GM12874 (cell line): Measurements from ENCODE around the gene PLPPR3.
A peak's percentile ranks its signal among the peaks of the same experiment; 100 is the strongest.

Experiments used
- TF ChIP-seq, protein P1 (sequence below): IDR thresholded peaks from 2 replicates; pipeline ENCODE4 v1.5.1; 2011; ENCODE audit warnings: low read depth, mild to moderate bottlenecking, control low read depth, low read length, moderate library complexity; ENCODE audit not compliant: insufficient read depth

Gene PLPPR3

DNA sequence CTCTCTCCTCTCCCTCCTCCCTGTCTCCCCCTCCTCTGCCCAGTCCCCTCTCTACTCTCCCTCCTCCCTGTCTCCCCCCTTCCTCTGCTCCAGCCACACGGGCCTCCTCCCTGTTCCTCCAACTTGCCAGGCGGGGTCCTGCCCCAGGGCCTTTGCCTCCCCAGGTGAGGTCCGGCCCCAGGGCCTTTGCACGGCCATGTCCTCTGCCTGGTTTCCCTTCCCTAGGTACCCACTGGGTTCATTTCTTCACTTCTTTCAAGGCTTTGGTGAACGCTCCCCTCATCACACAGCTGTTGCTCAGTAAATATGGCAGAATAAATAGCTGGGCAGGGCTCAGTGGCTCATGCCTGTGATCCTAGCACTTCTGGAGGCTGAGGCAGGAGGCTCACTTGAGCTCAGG, 49.7 kb downstream of the PLPPR3 start:
- TF ChIP-seq, protein P1, sequence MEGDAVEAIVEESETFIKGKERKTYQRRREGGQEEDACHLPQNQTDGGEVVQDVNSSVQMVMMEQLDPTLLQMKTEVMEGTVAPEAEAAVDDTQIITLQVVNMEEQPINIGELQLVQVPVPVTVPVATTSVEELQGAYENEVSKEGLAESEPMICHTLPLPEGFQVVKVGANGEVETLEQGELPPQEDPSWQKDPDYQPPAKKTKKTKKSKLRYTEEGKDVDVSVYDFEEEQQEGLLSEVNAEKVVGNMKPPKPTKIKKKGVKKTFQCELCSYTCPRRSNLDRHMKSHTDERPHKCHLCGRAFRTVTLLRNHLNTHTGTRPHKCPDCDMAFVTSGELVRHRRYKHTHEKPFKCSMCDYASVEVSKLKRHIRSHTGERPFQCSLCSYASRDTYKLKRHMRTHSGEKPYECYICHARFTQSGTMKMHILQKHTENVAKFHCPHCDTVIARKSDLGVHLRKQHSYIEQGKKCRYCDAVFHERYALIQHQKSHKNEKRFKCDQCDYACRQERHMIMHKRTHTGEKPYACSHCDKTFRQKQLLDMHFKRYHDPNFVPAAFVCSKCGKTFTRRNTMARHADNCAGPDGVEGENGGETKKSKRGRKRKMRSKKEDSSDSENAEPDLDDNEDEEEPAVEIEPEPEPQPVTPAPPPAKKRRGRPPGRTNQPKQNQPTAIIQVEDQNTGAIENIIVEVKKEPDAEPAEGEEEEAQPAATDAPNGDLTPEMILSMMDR: no peak

DNA sequence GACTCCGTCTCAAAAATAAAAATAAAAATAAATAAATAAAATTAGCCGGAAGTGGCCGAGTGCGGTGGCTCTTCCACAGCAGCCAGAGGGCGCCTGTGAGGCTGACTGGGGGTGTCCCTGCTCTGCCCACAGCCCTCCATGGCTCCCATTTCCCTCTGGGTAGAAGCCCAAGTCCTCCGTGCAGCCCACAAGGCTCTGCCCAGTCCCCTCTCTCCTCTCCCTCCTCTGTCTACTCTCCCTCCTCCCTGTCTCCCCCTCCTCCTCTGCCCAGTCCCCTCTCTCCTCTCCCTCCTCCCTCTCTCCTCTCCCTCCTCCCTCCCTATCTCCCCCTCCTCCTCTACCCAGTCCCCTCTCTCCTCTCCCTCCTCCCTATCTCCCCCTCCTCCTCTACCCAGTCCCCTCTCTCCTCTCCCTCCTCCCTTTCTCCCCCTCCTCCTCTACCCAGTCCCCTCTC, 50.4 kb downstream of the PLPPR3 start:
- TF ChIP-seq, protein P1: peak; percentile 63

DNA sequence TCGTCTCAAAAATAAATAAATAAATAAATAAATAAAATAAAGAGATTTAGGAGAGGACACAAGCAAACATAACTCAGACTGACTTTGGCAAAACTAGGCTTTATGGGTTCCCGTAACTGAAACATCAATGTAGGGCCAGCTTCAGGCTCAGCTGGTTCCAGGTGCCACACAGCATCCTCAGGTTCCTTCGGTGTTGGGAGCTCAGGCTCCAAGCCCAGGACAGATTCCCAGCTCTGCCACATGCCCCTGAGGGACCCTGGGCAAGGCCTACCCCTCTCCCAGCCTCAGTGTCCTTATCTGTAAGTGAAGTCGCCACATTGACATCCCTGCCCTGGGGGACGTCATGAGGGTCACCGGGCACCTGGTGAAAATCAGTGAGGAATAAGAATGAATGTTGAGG, 52.1 kb downstream of the PLPPR3 start:
- TF ChIP-seq, protein P1: no peak

DNA sequence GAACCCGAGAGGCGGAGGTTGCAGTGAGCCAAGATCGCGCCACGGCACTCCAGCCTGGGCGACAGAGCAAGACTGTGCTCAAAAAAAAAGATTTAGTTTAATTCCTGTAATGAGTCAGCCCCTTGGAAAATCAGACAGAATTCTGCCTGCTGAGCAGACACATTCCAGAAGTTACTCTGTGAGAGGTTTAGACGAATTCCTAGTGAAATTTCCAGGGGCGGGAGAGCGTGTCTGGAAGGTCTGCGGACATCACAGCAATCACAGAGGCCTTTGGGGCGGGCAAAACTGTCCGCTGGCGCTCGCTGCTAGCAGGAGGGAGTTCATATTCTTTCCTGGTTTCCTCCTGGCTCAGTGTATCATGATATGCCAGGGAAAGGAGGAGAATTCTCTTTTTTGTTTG, 53.3 kb downstream of the PLPPR3 start:
- TF ChIP-seq, protein P1: no peak

DNA sequence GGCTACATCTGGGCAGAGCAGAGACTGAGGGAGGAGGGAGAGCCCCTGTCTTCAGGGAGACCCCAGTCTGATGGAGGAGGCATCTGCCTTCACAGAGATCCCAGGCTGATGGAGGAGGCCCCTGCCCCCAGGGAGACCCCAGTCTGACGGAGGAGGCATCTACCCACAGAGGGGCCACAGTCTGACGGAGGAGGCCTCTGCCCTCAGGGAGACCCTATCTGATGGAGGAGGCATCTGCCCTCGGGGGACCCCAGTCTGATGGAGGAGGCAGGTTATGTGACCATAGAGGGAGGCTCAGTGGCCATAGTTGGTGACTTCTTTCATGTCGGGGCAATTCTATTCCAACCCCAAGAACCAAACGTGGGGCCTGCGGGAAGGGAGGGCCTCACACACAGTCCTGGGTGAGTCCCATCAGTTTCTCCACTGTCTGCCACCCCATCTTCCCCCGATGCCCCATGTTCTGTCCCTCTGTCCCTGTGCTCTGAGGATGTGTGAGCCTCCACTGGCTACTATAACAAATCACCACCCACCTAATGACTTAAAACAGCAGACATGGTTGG, 56.5 kb downstream of the PLPPR3 start:
- TF ChIP-seq, protein P1: no peak

DNA sequence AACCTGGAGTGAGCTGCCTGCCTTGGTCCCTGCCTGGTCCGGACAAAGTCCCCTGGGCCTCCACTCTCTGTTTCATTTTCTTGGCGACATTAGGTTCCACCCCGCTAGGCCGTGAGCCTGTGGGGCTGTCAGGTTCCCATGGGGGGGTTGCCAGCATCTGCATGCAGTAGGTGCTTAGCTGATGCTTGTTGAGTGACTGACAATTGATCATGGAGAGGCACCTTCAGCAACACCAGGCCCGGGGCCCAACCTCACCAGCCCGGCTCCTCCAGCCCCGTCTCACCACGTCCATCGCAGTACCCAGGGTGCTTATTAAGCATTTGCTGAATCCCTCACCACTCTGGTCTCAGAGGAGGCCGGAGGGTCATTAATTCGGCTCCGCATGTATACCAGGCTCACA, 57.5 kb downstream of the PLPPR3 start:
- TF ChIP-seq, protein P1: no peak

DNA sequence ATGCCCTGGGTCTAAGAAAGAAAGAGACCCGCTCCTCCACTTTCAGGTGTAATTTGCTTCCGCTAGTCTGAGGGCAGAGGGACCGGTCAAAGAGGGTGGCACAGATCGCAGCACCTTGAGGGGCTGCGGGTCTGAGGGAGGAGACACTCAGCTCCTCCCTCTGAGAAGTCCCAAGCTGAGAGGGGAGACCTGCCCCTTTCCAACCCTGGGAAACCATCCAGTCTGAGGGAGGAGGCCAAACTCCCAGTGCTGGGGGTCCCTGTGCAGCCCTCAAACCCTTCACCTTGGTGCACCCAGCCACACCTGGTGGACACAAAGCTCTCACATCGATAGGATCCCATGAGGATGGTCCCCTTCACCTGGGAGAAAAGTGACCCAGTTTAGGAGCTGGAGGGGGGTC, 57.9 kb downstream of the PLPPR3 start:
- TF ChIP-seq, protein P1: no peak
